HL-60/S4 treated with phorbol 12-myristate 13-acetate at 8.2 ng/mL for 4 days and 3 days (cell line): ENCODE measurements around the gene PARD3B.

ENCODE experiments used
- in situ Hi-C: fragments of 300-500 bp; cut with MboI; formaldehyde crosslinking; loops from 2 replicates; pipeline ENCODE4 v1.15.0; 2022; ENCODE audit warnings: low sequenced_read_pairs

The PARD3B gene

DNA sequence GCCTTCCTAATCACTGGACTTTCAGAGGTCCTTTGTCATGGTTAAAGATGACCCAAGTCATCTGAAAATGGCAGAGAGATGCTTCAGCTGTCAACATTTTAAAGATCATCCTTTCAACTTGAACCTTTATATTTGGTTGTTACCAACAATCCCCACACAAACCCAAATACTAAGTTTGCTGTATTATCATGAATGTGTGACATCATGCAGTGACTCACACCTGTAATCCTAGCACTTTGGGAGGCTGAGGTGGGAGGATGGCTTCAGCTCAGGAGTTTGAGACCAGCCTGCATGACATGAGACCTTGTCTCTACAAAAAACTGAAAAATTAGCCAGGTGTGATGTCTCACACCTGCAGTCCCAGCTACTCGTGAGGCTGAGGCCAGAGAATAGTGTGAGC lies 1081.8 kb downstream of the PARD3B start:
- in situ Hi-C loops: no loop called here

DNA sequence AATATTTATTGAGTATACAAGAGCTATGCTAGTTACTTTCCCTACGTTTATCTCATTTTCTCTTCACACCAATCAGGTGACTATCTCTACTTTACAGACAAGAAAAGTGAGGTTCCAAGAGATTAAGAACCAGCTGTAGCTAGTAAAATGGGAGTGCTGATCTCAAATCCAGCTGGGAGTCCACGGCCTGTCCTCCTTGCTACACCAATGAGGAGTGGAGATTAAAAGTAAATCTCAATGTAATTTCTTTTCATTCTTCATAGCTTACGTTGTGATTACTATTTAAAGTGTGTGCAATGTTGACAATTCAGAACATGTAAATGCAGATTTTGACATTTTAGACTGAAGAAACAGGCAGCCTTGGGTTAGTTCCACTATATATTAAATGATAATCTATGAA lies 1083.1 kb downstream of the PARD3B start:
- in situ Hi-C loops: no loop called here

DNA sequence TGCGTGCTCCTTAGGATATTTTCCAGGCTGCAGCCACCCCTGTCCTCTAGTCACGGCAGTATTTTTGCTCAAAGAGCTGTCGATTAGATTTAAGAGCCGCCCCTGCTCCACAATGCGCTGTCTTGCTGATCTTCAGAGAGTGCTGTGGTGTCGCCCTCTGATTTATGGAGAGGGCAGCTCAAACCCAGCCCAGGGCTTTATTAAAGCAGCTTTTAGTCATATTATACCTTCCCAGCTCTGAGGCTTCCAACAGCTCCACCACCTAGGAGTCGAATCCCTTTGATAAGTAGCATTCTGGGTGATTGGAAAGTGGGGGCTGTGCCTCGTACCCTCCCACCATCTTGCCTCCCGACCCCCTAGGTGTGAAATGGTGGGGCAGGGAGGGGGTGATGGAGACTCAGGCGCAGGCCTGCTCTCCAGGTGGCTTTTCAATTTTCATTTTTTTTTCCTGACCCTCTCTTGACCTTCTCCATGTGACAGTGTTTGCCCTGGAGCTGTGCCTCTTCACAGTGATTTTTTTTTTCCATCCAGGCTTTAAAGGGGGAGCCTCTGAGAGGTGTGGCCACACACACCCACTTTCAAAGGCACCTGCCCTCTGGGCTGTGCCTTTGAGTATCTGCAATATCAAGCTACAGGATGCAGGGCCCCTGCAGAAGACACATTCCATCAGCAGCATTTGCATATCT lies 1084.0 kb downstream of the PARD3B start:
- in situ Hi-C loops: no loop called here

DNA sequence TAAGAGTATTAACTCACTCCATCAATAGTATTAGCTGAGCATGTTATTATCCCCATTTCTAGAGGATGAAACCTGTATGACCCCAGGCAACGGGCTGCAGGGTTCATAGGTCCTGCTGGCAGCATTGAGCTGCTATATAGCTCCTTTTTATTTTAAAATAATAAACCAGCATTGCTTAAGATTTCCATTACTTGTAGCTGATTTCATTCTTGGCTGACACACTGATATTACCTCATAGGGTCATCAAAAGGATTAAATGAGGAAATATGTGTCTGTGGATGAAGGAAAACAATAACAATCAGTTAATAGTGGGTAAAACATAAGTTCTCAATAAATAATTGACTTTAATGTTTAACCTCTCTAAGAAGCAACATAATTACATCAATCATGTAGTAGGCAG lies 1088.7 kb downstream of the PARD3B start:
- in situ Hi-C loops: no loop called here

DNA sequence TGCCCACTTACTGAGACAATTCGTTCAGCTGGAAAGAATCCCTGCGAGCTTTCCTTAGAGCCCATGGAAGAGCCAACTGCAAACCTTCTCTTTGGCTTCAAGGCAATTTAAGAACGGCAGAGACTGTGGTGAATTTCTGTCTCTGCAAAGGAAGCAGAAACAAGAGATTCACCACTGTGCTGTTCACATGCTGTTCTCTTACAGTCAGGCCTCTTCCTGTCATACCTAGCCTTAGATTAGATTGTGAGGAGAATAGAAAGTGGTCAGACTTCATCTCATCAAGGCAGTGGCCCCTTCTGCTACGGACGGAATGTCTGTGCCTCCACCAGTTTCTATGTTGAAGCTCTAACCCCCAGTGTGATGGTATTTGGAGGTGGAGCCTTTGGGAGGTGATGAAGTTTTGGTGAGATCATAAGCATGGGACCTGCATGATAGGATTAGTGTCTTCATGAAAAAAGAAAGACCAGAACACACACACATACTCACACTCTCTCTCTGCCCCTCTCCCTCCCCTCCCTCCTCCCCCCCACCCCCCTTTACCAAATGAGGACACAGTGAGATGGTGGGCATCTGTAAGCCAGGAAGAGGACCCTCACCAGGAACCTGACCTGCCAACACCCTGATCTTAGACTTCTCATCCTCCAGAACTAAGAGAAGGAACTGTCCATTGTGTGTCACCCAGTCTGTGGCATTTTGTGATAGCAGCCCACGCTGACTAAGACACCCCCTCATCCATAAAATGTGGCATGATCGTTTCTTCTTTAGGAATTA lies 1091.5 kb downstream of the PARD3B start:
- in situ Hi-C loops: no loop called here

DNA sequence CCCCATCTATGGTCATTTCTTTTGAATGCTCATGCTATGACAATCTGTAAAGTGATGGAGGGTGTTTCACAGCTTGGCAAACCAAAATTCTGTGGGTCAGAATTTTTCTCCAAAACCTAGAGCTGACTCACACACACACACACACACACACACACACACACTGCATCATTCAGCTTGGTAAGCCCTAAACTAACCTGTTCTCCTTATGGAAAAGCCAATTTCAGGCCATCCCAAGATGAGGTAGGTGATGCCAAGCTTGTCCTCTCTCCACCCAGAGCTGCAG lies 1092.0 kb downstream of the PARD3B start:
- in situ Hi-C loops: no loop called here

DNA sequence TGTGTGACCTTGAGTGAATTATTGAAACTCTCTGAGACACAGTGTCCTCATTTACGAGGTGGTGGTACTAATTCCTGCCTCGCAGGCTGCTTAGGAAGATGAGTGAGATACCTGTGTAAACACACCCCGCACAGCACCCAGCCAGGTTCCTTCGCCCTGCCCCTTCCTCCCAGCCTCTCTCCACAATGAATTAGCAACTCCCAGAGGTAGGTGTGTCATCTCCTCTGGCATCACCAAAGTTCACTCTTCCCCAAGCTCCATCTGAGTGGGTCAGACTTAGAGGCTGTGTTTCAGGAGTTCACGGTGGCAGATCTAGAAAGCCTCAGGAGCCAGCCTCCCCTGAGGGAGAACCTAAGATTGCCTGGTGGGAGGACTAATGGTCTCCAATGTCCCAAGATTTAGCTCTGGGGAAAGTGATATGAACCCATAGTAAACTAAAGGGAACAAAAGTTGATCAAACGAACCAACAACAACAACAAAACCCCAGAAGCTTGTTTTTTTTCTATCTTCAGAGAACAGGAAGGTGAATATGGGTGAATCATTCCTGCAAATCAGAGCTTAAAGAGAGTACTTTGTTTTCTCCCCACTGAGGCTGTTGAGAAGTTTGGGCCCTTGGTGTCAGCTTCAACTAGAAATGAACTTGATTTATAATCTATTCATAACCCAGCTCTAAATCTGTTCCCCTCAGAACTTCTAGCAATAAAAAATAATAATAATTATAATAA lies 1092.7 kb downstream of the PARD3B start:
- in situ Hi-C loops: no loop called here

DNA sequence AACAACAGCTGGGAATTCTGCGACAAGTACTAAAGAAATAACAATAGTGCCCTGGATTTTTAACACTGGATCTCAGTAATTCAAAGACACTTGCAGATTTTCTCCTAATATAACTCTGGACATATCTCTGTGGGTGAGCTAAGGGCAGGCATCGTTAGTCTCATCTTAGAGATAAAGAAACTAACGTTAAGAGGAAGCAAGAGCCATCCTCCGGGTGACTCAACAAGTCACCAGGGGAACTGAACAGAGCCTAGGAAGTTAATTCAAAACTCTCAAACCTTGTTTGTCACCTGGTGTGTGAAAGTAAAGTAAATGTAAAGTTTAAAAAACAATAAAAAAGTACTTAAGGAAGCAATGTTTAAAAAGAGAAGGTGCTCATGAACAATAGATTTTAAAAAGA lies 1095.4 kb downstream of the PARD3B start:
- in situ Hi-C loops: no loop called here

DNA sequence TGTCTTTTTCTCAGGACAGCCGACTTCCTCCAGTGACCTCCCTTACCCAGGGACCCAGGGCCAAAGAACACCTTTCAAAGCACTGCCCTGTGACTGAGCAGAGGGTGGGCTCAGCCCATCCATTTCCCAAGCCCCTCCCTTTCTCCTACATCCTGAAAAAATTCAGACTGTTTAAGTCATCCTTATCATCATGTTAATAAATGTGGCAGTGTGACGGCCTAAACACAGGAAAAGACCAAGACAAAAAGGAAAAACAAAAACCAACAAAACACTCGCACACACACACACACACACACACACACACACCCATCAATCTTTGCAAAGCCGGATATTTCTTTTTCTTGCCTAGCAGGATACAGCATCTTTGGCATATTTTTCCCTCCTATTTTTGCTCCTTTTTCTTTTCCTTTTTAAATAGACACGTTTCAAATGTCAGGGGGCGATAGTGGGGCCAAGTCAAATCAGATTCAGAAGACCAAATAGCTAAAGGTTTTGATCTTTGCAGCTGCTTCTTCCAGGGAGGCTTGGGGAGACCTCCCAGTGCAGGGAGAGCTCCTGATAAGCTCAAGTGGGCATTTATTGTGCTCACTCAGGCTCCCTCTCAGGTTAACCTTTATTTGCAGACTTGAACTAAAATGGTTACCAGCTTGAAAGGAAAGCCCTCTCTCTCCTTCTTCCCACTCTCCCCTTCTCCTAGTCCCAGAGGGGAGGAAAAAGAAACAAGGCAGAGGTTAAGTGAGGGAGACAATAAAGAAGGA lies 1097.5 kb downstream of the PARD3B start:
- in situ Hi-C loops: no loop called here

DNA sequence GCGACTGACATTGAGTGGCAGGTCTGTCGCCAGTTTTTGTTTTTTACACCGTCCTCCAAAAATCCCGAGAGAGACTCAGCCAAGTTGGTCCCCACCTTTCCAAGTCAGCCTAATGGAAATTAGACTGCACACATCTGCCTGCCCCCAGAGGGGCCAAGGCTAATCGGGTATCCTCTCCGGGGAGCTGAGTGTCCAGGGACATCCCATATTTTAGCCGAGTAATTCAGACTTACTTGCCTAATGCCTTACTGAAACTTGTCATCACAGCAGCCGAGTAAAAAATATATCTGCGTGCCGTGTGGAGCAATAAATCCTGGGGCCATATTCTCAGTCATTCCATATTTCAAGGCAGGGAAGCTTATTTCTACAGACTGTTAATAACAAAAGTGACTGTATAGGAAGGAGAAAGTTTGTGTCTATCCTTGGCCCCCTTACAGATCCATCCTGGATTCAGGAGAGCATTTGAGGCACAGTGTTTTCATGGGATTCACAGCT lies 1098.2 kb downstream of the PARD3B start:
- in situ Hi-C loops: no loop called here

DNA sequence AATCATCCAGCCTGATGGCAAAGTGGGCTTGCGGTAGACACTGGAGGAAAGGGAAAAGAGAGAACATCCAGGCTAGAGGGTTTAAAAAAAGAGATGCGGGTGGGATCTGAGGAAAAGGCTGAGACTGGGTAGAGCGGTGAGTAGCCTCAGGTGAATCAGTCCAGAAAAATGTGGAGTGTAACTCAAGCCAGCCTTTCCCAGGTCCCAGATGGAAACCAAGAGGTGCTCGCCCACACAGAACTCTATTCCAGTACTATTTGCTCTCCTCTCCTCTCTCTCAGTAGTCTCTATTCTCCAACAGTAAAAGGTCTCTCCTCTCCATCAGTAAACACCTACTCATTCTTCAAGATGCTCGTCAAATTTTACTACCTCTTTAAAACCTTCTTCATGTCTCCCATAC lies 1098.7 kb downstream of the PARD3B start:
- in situ Hi-C loops: no loop called here

DNA sequence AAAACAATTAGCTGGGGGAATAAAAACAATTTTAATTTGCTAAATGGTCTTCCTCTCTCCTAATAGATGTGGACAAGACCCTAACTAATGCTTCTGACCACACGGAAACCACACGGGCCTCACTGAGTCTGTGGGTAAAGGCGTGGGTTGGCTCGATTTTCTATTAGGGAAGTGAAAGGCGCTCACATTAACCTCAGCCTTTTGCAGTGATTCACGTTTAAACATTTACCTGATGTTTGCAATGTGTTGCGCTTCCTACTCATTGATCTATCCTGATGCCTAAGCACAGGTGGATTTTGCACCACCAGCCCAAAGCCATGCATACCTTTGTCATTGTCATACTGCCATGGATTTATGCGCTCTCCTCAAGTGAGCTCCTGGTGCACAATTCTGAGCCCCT lies 1101.4 kb downstream of the PARD3B start:
- in situ Hi-C loops: no loop called here

DNA sequence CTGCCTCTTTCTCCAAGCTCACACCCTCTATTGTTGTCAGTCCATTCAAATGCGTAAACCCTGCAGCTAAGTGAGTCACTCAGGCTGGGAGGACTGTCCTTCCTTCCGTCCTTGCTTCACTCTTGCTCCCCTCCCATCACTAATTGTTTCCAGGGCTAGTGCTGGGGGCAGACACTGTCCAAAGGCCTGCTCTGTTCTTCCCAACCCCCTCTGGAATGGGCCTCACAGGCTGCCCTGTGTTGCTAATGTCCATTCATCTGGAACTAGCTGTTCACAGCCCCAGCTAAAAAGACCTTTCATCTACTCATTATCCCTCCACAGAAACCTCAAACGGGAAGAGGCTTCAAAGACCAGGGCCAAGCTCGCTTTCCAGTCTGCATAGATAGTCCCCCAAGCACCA lies 1105.2 kb downstream of the PARD3B start:
- in situ Hi-C loops: no loop called here

DNA sequence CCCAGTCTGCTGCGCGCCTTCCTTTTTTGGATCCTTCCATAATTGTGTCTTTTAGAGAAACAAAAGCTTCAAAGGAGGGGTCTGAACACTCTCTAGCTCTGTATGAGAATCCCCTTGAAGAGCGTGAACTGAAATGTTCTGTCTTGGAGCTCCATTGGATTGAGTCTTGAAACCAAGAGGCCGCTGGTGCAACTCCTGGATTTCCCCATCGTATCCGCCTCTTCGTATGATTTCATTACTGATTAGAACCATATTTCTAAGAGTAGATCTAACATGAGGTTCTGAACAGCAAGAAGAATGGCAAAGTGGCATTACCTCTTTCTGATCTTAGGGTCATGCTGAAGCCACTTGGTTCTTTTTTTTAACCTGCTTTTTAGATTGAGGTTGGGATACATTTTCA lies 1105.7 kb downstream of the PARD3B start:
- in situ Hi-C loops: no loop called here

DNA sequence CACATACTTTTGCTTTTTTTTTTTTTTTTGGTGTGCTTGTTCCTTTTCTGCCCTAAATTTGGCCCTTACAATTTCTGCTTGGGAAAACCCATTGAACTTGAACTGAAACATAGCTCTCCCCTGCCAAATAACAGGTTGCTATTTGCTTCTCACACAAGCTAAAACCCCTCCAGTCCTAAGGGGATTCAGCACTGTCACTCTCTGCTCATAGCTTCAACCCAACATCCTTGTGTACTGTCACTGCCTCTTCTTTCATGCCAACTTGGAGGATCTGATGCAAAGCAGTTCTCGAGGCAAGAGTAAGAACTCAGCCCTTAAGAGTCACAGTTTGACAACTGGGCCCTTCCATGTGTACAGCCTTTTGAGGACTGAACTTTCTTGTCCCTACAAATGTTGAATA lies 1106.4 kb downstream of the PARD3B start:
- in situ Hi-C loops: no loop called here

DNA sequence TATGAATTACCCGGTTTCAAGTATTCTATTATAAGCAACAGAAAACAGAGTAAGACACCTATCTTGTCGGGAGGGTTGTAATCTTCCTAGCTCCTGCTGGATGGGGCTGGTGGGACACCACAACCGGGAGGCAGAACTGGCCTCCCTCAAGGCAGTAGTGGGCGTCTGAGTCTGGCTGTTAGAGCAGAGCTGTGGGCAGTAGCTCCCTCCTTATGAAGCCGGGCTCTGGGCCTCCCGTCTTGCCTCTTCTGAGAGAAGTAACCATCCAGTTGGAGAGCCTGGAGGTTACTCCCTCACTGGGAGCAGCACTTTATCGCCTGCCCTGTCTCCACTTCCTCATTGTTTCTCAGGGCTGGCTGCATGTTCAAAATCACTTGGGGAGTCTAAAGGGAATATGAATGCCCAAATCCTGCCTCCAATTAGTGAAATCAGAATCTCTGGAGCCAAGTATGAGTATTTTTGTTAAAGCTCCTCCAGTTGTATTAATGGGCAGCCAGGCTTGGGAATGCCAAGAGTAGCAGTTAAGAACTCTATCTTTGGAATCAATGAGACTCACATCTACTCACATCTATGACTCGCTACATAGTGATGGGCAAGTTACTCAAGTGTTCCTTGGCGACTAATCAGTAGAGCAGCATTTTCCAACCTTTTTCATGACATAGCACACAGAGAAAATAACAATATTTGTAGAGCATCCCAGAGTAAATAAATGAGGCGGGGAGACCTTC lies 1109.8 kb downstream of the PARD3B start:
- in situ Hi-C loops: no loop called here

DNA sequence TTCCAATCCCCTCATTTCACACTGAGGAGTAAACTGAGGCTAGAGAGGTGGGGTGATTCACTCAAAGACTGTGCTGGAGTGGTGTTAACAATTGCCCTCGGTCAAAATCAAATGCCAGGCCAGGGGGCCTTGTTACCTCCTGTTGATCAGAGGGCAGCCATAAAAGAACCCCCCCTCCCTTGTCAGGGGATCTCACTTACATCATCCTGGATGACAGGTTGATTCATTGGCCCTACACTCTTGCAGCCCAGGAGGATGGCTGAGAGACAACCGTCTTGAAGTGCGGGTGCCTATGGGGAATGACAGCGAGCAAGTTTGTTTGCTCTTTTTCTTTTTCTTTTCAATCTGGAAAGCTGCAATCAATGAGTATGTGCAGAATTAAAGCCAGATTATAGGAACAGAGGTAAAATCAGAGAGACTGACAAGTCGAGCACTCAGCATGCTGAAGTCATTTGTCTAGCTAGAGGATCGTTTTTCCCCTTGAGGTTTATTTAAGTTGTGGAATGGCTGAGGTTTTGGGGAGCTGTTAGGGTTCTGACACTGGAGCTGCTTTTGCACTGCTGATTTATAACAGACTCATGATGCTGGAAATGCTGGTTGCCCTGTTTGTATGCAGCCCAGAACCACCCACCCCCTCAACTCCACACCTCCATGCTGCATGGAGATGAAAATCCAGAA lies 1110.6 kb downstream of the PARD3B start:
- in situ Hi-C loops: no loop called here

DNA sequence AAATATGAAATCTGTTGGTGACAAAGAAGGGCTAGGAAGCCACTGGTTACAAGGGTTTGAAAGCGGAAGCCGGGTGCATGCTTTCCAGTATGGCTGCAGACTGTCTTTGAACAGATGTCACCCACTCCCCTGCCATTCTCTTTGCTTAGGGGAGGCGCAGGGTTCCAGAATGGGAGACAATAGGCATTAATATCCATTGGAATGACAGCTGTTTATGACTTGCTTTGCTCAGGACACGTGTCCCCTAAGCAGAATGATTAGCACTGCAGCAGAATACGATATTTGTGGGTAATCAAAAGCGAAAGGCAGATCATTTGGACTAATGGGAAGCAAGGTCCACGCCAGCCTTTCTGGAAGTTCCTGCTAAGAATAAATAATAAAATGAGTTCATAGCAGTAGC lies 1111.2 kb downstream of the PARD3B start:
- in situ Hi-C loops: no loop called here

DNA sequence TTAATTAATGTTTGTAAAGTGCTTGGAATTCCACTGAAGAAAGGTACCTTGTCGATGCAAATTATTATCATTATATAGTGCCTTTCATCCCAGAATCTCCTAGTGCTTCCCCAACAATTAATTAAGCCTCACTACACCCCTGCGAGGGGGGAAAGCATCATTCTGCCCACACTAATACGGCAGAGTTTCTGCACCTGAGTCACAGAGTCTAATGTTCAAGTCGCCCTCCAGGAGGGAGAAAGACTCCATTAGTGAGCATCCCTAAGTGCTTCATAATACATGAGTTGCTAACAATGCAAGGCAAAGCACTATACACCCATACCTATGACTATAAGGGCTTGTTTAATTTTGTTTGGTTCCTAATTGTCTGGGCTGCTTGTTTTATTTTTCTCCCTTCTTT lies 1111.7 kb downstream of the PARD3B start:
- in situ Hi-C loops: no loop called here

DNA sequence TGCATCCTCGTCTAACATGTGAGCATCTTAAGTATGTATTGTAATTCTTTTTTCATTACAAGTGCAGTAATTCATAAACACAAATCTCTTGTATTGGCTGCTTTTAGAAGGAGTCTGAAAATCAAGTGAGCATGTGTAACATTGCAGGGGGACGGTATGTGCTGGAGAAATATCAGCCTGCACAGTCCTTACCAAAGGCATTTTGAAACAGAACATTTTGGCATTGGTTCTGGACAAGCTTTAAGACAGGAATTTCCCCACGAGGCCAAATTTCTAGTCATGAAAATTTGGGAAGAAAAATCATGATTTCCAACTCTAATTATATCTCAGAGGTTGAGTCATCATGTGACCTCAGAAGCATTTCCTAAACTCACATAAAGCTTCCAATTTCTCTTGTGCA lies 1112.3 kb downstream of the PARD3B start:
- in situ Hi-C loops: no loop called here
